VCaP (cell line): ENCODE measurements around the gene MS4A10.

Source experiments
- H3K27ac ChIP-seq: fragments of 450-650 bp; 2 replicates; pipeline ENCODE4 v1.5.1; 2017
- CTCF ChIP-seq: fragments of 450-650 bp; conservative IDR thresholded peaks from 2 replicates; pipeline ENCODE4 v1.5.1; 2017; ENCODE audit warnings: mild to moderate bottlenecking, moderate library complexity

The MS4A10 gene

GRCh38 chr11:60847281-60847680, 62.1 kb downstream of the MS4A10 start:
- TF ChIP-seq CTCF, result no peak

GRCh38 chr11:60847896-60848295, 62.8 kb downstream of the MS4A10 start:
- no peak for TF ChIP-seq CTCF
- no peak overlapping the region for H3K27ac ChIP-seq

More at GRCh38 chr11:60847281-60847680, 62.1 kb downstream of the MS4A10 start:
- H3K27ac ChIP-seq, result no peak overlapping the region

- no peak overlapping the region for H3K27ac ChIP-seq
- no peak for TF ChIP-seq CTCF
Measured at GRCh38 chr11:60848714-60849151, 63.6 kb downstream of the MS4A10 start.

GRCh38 chr11:60849641-60850520, 64.7 kb downstream of the MS4A10 start:
- TF ChIP-seq CTCF, result no peak
- no peak overlapping the region for H3K27ac ChIP-seq
